Activated T-cell treated with anti-CD3 and anti-CD28 coated beads, Interleukin-2, amount 50 U/mL, for 4 hours (primary cell): ENCODE results near the gene ALG1. TPM values are rescaled to one million over a fixed set of nuclear protein-coding genes. Genes with fewer than 3 reads are reported as not detected.
"Not testable (repeated sequence)": the region's sequence is repeated elsewhere in the genome, so short reads cannot be mapped to it uniquely, and the experiment has no call there.

Experiments
- ATAC-seq, 2 donors: fragments of 200-7000 bp; cut with Tn5 transposase; one replicate each; pipeline ENCODE4 v1.10.0; 2021
- DNase-seq: peaks from one replicate; pipeline ENCODE4 v3.0.0-alpha.2; 2020
- H3K27me3 Mint-ChIP-seq: one replicate; pipeline ENCODE4 v1.8.0; 2021; ENCODE audit warnings: low read depth, mixed read lengths
- H3K36me3 Mint-ChIP-seq: one replicate; pipeline ENCODE4 v1.8.0; 2022; ENCODE audit warnings: mixed read lengths; ENCODE audit not compliant: insufficient read depth
- H3K4me1 Mint-ChIP-seq: one replicate; pipeline ENCODE4 v1.8.0; 2021; ENCODE audit warnings: low read depth, mixed read lengths
- H3K4me3 Mint-ChIP-seq: one replicate; pipeline ENCODE4 v1.8.0; 2021; ENCODE audit warnings: mild to moderate bottlenecking, moderate library complexity, mixed read lengths
- H3K9me3 Mint-ChIP-seq: one replicate; pipeline ENCODE4 v1.8.0; 2021; ENCODE audit warnings: mixed read lengths
- total RNA-seq, 3 donors: library from RNA; stranded (reverse); gene quantifications; one replicate each; pipeline ENCODE4 v1.2.1, GENCODE V29; 2021

Gene ALG1
- total RNA-seq, 3 donors from 2014 or later, result 51.7 to 59.1 (median 54.9) TPM

GRCh38 chr16:5062051-5062450 is 9.6 kb upstream of the ALG1 start:
- H3K9me3 Mint-ChIP-seq, result no peaks in the 10 kb centered on the region
- no peaks in the 10 kb centered on the region for H3K36me3 Mint-ChIP-seq
- no peaks in the 10 kb centered on the region for H3K27me3 Mint-ChIP-seq
- ATAC-seq (no peak), DNase-seq (no peak)
- no peaks in the 10 kb centered on the region for H3K4me1 Mint-ChIP-seq
- H3K4me3 Mint-ChIP-seq, result no peak overlapping the region

- H3K4me1 Mint-ChIP-seq, result no peaks in the 10 kb centered on the region
Measured at GRCh38 chr16:5062790-5063765, 8.6 kb upstream of the ALG1 start.

GRCh38 chr16:5064915-5065314 is 6.7 kb upstream of the ALG1 start:
- H3K9me3 Mint-ChIP-seq, result no peaks in the 10 kb centered on the region
- H3K27me3 Mint-ChIP-seq, result no peaks in the 10 kb centered on the region
- no peak for ATAC-seq
- no peak for DNase-seq
- no peak overlapping the region for H3K4me3 Mint-ChIP-seq
- no peaks in the 10 kb centered on the region for H3K36me3 Mint-ChIP-seq
- no peaks in the 10 kb centered on the region for H3K4me1 Mint-ChIP-seq

More at GRCh38 chr16:5062790-5063765, 8.6 kb upstream of the ALG1 start:
- Mint-ChIP-seq H3K36me3 (no peaks in the 10 kb centered on the region), H3K9me3 (no peaks in the 10 kb centered on the region), H3K27me3 (no peaks in the 10 kb centered on the region), H3K4me3 (no peak overlapping the region)
- no peak for ATAC-seq
- no peak for DNase-seq

- H3K27me3 Mint-ChIP-seq, result no peaks in the 10 kb centered on the region
- H3K4me3 Mint-ChIP-seq, result no peak overlapping the region
Measured at GRCh38 chr16:5065326-5065725, 6.3 kb upstream of the ALG1 start.

GRCh38 chr16:5065813-5066212 is 5.8 kb upstream of the ALG1 start, which contains the start of gene C16orf89:
Gene C16orf89 (minus strand): TSS chr16:5065956. CDS start chr16:5065908, 48 bp downstream.
- H3K36me3 Mint-ChIP-seq, result no peaks in the 10 kb centered on the region
- H3K4me3 Mint-ChIP-seq, result no peak within 1 kb of the TSS
- H3K4me1 Mint-ChIP-seq, result peaks cover under 1% of the 10 kb centered on the region
- no peaks in the 10 kb centered on the region for H3K9me3 Mint-ChIP-seq
- no peaks in the 10 kb centered on the region for H3K27me3 Mint-ChIP-seq
- DNase-seq, result no peak
- no peak for ATAC-seq

More at GRCh38 chr16:5065326-5065725, 6.3 kb upstream of the ALG1 start:
- no peaks in the 10 kb centered on the region for H3K4me1 Mint-ChIP-seq
- H3K9me3 Mint-ChIP-seq, result no peaks in the 10 kb centered on the region
- no peaks in the 10 kb centered on the region for H3K36me3 Mint-ChIP-seq
- no peak for DNase-seq
- ATAC-seq, result no peak

GRCh38 chr16:5066511-5066910 is 5.1 kb upstream of the ALG1 start:
- no peak for DNase-seq
- H3K4me3 Mint-ChIP-seq, result no peak overlapping the region
- H3K36me3 Mint-ChIP-seq, result no peaks in the 10 kb centered on the region
- ATAC-seq, result no peak
- H3K27me3 Mint-ChIP-seq, result no peaks in the 10 kb centered on the region
- H3K9me3 Mint-ChIP-seq, result no peaks in the 10 kb centered on the region
- peaks cover 7% of the 10 kb centered on the region for H3K4me1 Mint-ChIP-seq

GRCh38 chr16:5069048-5069447 is 2.6 kb upstream of the ALG1 start:
- Mint-ChIP-seq H3K27me3 (no peaks in the 10 kb centered on the region), H3K4me1 (peaks cover 20% of the 10 kb centered on the region), H3K36me3 (peaks cover 4% of the 10 kb centered on the region), H3K9me3 (no peaks in the 10 kb centered on the region), H3K4me3 (no peak overlapping the region)
- ATAC-seq (no peak), DNase-seq (no peak)

GRCh38 chr16:5069854-5070253 is 1.8 kb upstream of the ALG1 start:
- Mint-ChIP-seq H3K4me1 (peaks cover 24% of the 10 kb centered on the region), H3K36me3 (peaks cover 7% of the 10 kb centered on the region), H3K27me3 (no peaks in the 10 kb centered on the region), H3K9me3 (no peaks in the 10 kb centered on the region), H3K4me3 (no peak overlapping the region)
- DNase-seq (no peak), ATAC-seq (no peak)

GRCh38 chr16:5070431-5071186 is 1.0 kb upstream of the ALG1 start:
- Mint-ChIP-seq H3K9me3 (no peaks in the 10 kb centered on the region), H3K36me3 (peaks cover 12% of the 10 kb centered on the region), H3K27me3 (no peaks in the 10 kb centered on the region), H3K4me1 (peaks cover 25% of the 10 kb centered on the region), H3K4me3 (no peak overlapping the region)
- ATAC-seq, result no peak
- no peak for DNase-seq

- Mint-ChIP-seq H3K9me3 (no peaks in the 10 kb centered on the region), H3K4me1 (peaks cover 25% of the 10 kb centered on the region), H3K27me3 (no peaks in the 10 kb centered on the region), H3K4me3 (peak overlapping the region; percentile 90), H3K36me3 (peaks cover 19% of the 10 kb centered on the region)
- no peak for ATAC-seq
- DNase-seq, result no peak
Measured at GRCh38 chr16:5071341-5071680, 332 bp upstream of the ALG1 start.

GRCh38 chr16:5072334-5073278 is 963 bp downstream of the ALG1 start:
- Mint-ChIP-seq H3K4me1 (peaks cover 25% of the 10 kb centered on the region), H3K9me3 (no peaks in the 10 kb centered on the region), H3K27me3 (no peaks in the 10 kb centered on the region), H3K4me3 (peak overlapping the region; percentile 90), H3K36me3 (peaks cover 22% of the 10 kb centered on the region)
- ATAC-seq (no peak), DNase-seq (no peak)

- peak overlapping the region; percentile 90 for H3K4me3 Mint-ChIP-seq
- no peak for ATAC-seq
- H3K27me3 Mint-ChIP-seq, result no peaks in the 10 kb centered on the region
Measured at GRCh38 chr16:5073279-5073629, 1.6 kb downstream of the ALG1 start.

GRCh38 chr16:5073771-5074170 is 2.1 kb downstream of the ALG1 start:
- Mint-ChIP-seq H3K4me1 (peaks cover 25% of the 10 kb centered on the region), H3K36me3 (peaks cover 22% of the 10 kb centered on the region)
- not testable (repeated sequence) for H3K27me3 Mint-ChIP-seq, DNase-seq, H3K9me3 Mint-ChIP-seq, ATAC-seq, H3K4me3 Mint-ChIP-seq

More at GRCh38 chr16:5073279-5073629, 1.6 kb downstream of the ALG1 start:
- DNase-seq, result no peak
- Mint-ChIP-seq H3K9me3 (no peaks in the 10 kb centered on the region), H3K36me3 (peaks cover 22% of the 10 kb centered on the region), H3K4me1 (peaks cover 25% of the 10 kb centered on the region)

GRCh38 chr16:5075637-5076036 is 4.0 kb downstream of the ALG1 start:
- no peak for DNase-seq
- no peak for ATAC-seq
- peaks cover 25% of the 10 kb centered on the region for H3K36me3 Mint-ChIP-seq
- H3K4me3 Mint-ChIP-seq, result no peak overlapping the region
- H3K27me3 Mint-ChIP-seq, result no peaks in the 10 kb centered on the region
- no peaks in the 10 kb centered on the region for H3K9me3 Mint-ChIP-seq
- peaks cover 25% of the 10 kb centered on the region for H3K4me1 Mint-ChIP-seq
